ENCODE results near the gene CCDC184. TPM values are rescaled to one million over a fixed set of nuclear protein-coding genes. Genes with fewer than 3 reads are reported as not detected.

Gene CCDC184
- total RNA-seq, 1 donor: 0.63 TPM

GRCh38 chr12:48194799-48195201 lies 11.4 kb downstream of the CCDC184 start:
- DNase-seq (ENCODE audit: low read depth): peak; percentile 45
- H3K4me3 ChIP-seq (ENCODE audit: low read depth, low read length): no peak overlapping the region
- TF ChIP-seq, protein P1, sequence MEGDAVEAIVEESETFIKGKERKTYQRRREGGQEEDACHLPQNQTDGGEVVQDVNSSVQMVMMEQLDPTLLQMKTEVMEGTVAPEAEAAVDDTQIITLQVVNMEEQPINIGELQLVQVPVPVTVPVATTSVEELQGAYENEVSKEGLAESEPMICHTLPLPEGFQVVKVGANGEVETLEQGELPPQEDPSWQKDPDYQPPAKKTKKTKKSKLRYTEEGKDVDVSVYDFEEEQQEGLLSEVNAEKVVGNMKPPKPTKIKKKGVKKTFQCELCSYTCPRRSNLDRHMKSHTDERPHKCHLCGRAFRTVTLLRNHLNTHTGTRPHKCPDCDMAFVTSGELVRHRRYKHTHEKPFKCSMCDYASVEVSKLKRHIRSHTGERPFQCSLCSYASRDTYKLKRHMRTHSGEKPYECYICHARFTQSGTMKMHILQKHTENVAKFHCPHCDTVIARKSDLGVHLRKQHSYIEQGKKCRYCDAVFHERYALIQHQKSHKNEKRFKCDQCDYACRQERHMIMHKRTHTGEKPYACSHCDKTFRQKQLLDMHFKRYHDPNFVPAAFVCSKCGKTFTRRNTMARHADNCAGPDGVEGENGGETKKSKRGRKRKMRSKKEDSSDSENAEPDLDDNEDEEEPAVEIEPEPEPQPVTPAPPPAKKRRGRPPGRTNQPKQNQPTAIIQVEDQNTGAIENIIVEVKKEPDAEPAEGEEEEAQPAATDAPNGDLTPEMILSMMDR (IDR thresholded peaks at IDR 0.05; ENCODE audit: insufficient read depth, low read length): no peak

DNA sequence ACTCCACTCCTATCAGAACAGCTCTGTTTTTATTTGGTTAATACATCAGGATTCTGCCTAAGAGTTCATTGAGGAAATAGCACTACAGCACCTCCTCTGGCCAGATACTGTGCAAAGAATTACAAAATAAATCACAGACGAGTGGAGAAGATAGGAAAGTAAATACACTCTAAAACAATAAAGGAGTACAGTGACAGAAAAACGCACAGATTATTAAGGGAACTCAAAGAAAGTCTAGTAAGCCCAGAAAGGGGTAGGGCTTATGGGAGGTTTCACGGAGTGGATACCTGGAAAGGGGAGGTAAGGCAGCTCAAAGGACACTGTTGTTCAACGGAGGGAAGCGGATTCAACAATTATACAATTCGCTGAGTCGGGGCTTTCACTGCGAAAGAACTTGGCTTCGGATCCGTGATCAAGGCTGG lies 14.1 kb downstream of the CCDC184 start:
- TF ChIP-seq, protein P1 (IDR thresholded peaks at IDR 0.05; ENCODE audit: insufficient read depth, low read length): peak; percentile 54
- peak; percentile 33 for DNase-seq (ENCODE audit: low read depth)
- H3K4me3 ChIP-seq (ENCODE audit: low read depth, low read length): peak overlapping the region; percentile 85

DNA sequence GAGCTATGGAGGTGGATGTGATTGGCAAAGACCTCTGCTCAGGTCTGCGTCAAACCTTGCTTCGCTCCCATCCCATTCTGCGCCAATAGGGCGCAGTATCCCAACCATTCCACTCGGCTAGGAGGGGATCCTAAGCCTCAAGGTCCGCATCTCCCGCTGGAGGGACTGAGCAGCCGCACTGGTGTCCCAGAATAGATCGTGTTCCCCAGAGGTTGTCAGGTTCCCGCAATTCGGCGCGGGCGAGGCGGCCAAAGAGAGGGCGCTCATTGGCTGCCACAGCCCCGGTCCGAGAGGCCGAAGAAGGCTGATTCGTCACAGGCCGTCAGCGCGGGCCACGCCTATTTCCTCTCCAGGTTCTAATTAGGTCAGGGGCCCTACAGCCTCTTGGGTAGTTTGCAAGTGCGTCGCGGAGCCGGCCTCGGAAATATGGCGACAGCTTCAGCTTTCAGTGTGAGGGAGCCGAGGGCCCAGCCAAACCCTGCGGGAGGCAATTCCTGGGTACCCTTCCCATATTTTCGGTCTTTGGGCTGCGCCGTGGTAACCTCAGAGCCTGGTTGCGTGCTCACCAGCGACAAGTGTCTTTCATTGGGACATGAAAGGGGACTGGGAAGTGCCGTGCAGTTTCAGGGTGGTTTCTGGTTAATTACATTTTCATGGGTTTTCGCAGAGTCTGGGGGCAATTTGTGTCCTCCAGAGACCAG lies 14.7 kb downstream of the CCDC184 start:
- H3K4me3 ChIP-seq (ENCODE audit: low read depth, low read length): peak overlapping the region; percentile 85
- DNase-seq (ENCODE audit: low read depth): peak; percentile 88
- TF ChIP-seq, protein P1 (IDR thresholded peaks at IDR 0.05; ENCODE audit: insufficient read depth, low read length): peak; percentile 34

DNA sequence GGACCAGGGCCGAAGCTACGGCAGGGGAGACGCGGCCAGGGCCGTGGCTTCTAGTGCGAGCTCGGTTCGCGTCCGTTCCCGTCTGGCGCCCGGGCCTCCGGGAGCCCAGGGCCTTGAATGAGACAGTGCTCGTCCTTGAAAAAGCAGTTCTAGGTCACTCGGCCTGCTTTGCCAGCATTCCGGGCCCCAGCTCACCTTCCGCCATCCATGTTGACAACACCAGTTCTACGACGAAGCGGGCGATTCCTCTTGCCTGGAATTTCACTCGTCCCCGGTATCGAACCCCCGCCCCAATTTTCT lies 15.2 kb downstream of the CCDC184 start:
- peak overlapping the region; percentile 85 for H3K4me3 ChIP-seq (ENCODE audit: low read depth, low read length)
- DNase-seq (ENCODE audit: low read depth): no peak
- TF ChIP-seq, protein P1 (IDR thresholded peaks at IDR 0.05; ENCODE audit: insufficient read depth, low read length): no peak

DNA sequence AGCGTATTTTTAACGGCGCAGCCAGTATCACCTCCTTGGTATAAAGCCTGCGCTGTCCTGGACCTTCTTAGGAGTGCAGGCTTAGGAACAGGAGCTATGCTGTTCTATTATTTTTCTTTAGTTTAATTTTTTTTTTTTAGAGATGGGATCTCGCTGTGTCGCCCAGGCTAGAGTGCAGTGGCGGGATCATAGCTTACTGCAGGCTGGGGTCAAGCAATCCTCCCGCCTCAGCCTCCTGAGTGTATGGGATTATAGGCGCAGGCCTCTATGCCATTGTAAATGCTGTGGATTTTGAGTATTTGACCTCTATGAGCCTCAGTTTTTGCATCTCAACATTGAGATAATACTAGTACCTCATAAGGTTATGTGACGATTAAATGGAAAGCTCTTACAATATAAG lies 15.5 kb downstream of the CCDC184 start:
- H3K4me3 ChIP-seq (ENCODE audit: low read depth, low read length): peak overlapping the region; percentile 85
- no peak for DNase-seq (ENCODE audit: low read depth)
- TF ChIP-seq, protein P1 (IDR thresholded peaks at IDR 0.05; ENCODE audit: insufficient read depth, low read length): no peak

- peak; percentile 33 for DNase-seq (ENCODE audit: low read depth)
- TF ChIP-seq, protein P1 (IDR thresholded peaks at IDR 0.05; ENCODE audit: insufficient read depth, low read length): no peak
- H3K4me3 ChIP-seq (ENCODE audit: low read depth, low read length): no peak overlapping the region
Observed at GRCh38 chr12:48199774-48200221, 16.4 kb downstream of the CCDC184 start.

- DNase-seq (ENCODE audit: low read depth): no peak
- H3K4me3 ChIP-seq (ENCODE audit: low read depth, low read length): no peak overlapping the region
- TF ChIP-seq, protein P1 (IDR thresholded peaks at IDR 0.05; ENCODE audit: insufficient read depth, low read length): no peak
Observed at GRCh38 chr12:48201091-48201490, 17.6 kb downstream of the CCDC184 start.

All from fibroblast of the aortic adventitia (primary cell).